Fibroblast of lung (primary cell): Measurements from ENCODE around the gene ANKRD40CL. TPM values are rescaled to one million over a fixed set of nuclear protein-coding genes. Genes with fewer than 3 reads are reported as not detected.

Source experiments
- DNase-seq, 2 donors: peaks; one replicate each; pipeline versions ENCODE4 v3.0.0 to v3.0.0-alpha.2; 2010; ENCODE audit warnings: low read depth in 2 of 2
- H2AFZ ChIP-seq: 2 replicates; pipeline ENCODE4 v1.5.1; 2012; ENCODE audit warnings: low read length, control low read depth, inconsistent platforms
- H3K27ac ChIP-seq: 2 replicates; pipeline ENCODE4 v1.5.1; 2011; ENCODE audit warnings: low read length, control low read depth; ENCODE audit not compliant: insufficient read depth
- H3K27me3 ChIP-seq: 2 replicates; pipeline ENCODE4 v1.5.1; 2011; ENCODE audit warnings: mild to moderate bottlenecking, low read length; ENCODE audit not compliant: control insufficient read depth, insufficient read depth
- H3K36me3 ChIP-seq: 2 replicates; pipeline ENCODE4 v1.5.1; 2011; ENCODE audit warnings: low read length; ENCODE audit not compliant: control insufficient read depth, insufficient read depth
- H3K4me1 ChIP-seq: 2 replicates; pipeline ENCODE4 v1.5.1; 2011; ENCODE audit warnings: low read length; ENCODE audit not compliant: control insufficient read depth, insufficient read depth; ENCODE audit errors: extremely low read depth
- H3K4me2 ChIP-seq: 2 replicates; pipeline ENCODE4 v1.5.1; 2011; ENCODE audit warnings: low read length, control low read depth; ENCODE audit not compliant: insufficient read depth; ENCODE audit errors: extremely low read depth
- H3K4me3 ChIP-seq, 4 experiments: fragments of 200-600 bp in 1 of 4; sonication (generic) in 1 of 4; replicated peaks in 1 of 4; 2 replicates each; pipeline ENCODE4 v1.5.1; 2011 to 2016; ENCODE audit warnings: low read length in 4 of 4, low read depth in 3 of 4, mild to moderate bottlenecking in 3 of 4, control low read depth in 2 of 4, inconsistent platforms in 1 of 4, mixed read lengths in 1 of 4; ENCODE audit not compliant: insufficient read depth in 1 of 4; ENCODE audit errors: control extremely low read depth in 1 of 4
- H3K79me2 ChIP-seq: 2 replicates; pipeline ENCODE4 v1.5.1; 2012; ENCODE audit warnings: mild to moderate bottlenecking, low read length, inconsistent platforms; ENCODE audit not compliant: control insufficient read depth, insufficient read depth
- H3K9ac ChIP-seq: 2 replicates; pipeline ENCODE4 v1.5.1; 2011; ENCODE audit warnings: mild to moderate bottlenecking, low read length, control low read depth; ENCODE audit not compliant: insufficient read depth
- H3K9me3 ChIP-seq: 2 replicates; pipeline ENCODE4 v1.5.1; 2012; ENCODE audit warnings: low read depth, low read length; ENCODE audit not compliant: control insufficient read depth, insufficient read depth
- H4K20me1 ChIP-seq: 2 replicates; pipeline ENCODE4 v1.5.1; 2011; ENCODE audit warnings: low read length; ENCODE audit not compliant: control insufficient read depth, insufficient read depth; ENCODE audit errors: extremely low read depth
- CTCF ChIP-seq, 2 donors: IDR thresholded peaks in 1 of 2; conservative IDR thresholded peaks in 1 of 2; 1 replicate in 1 of 2; 2 replicates in 1 of 2; pipeline ENCODE4 v1.5.1; 2011 to 2012; ENCODE audit warnings: low read length in 2 of 2, control low read depth in 1 of 2, inconsistent platforms in 1 of 2, low read depth in 1 of 2, mild to moderate bottlenecking in 1 of 2
- EZH2 ChIP-seq: IDR thresholded peaks from 2 replicates; pipeline ENCODE4 v1.5.1; 2012; ENCODE audit warnings: low read length, control low read depth, mild to moderate bottlenecking; ENCODE audit errors: missing control alignments
- polyA plus RNA-seq, 2 donors: library from polyadenylated mRNA; depleted of rRNA in 1 of 2; stranded (reverse) in 1 of 2; unstranded in 1 of 2; fragments of >200 nt; gene quantifications; 2 replicates each; pipeline ENCODE4 v1.2.1, GENCODE V29; 2011 to 2012; ENCODE audit warnings: missing spikeins in 1 of 2
- total RNA-seq: library from RNA; depleted of rRNA; stranded (reverse); fragments of >200 nt; gene quantifications from 2 replicates; pipeline ENCODE4 v1.2.1, GENCODE V29; 2014

ANKRD40CL gene
- total and polyA plus RNA-seq, 2 donors (not counting 1 experiment from before 2014, with no cell fraction given), result not detected

- H3K36me3 ChIP-seq, result no peaks in the 10 kb centered on the region
- no peak overlapping the region for H3K4me3 ChIP-seq
- H3K9me3 ChIP-seq, result no peaks in the 10 kb centered on the region
- H3K27me3 ChIP-seq, result no peaks in the 10 kb centered on the region
- no peak overlapping the region for H2AFZ ChIP-seq
- TF ChIP-seq EZH2 (no peak), CTCF (conservative IDR thresholded peaks at IDR 0.05 in 1 of 2, IDR thresholded peaks at IDR 0.05 in 1 of 2; ENCODE audit: low read depth in 1 of 2, low read length in 2 of 2) (no peak)
- no peaks in the 10 kb centered on the region for H4K20me1 ChIP-seq
- no peak for DNase-seq
- H3K79me2 ChIP-seq, result no peaks in the 10 kb centered on the region
- H3K4me1 ChIP-seq, result peaks cover 7% of the 10 kb centered on the region
- no peak overlapping the region for H3K4me2 ChIP-seq
- no peak overlapping the region for H3K27ac ChIP-seq
- no peak overlapping the region for H3K9ac ChIP-seq
These were observed 16.6 kb upstream of the ANKRD40CL start for GRCh38 chr17:50783905-50784304.

- H3K9ac ChIP-seq, result no peak overlapping the region
- H3K4me1 ChIP-seq, result peaks cover 7% of the 10 kb centered on the region
- no peak overlapping the region for H3K4me3 ChIP-seq
- H2AFZ ChIP-seq, result no peak overlapping the region
- H3K36me3 ChIP-seq, result no peaks in the 10 kb centered on the region
- peak; percentile 79 to 85 for DNase-seq
- H4K20me1 ChIP-seq, result no peaks in the 10 kb centered on the region
- H3K9me3 ChIP-seq, result no peaks in the 10 kb centered on the region
- no peaks in the 10 kb centered on the region for H3K27me3 ChIP-seq
- H3K27ac ChIP-seq, result no peak overlapping the region
- no peak overlapping the region for H3K4me2 ChIP-seq
- H3K79me2 ChIP-seq, result no peaks in the 10 kb centered on the region
- TF ChIP-seq CTCF (conservative IDR thresholded peaks at IDR 0.05 in 1 of 2, IDR thresholded peaks at IDR 0.05 in 1 of 2; ENCODE audit: low read depth in 1 of 2, low read length in 2 of 2) (peak; percentile 97 to 98), EZH2 (no peak)
These were observed 15.9 kb upstream of the ANKRD40CL start for GRCh38 chr17:50783193-50783660.

GRCh38 chr17:50781167-50781566, 13.8 kb upstream of the ANKRD40CL start:
- Histone ChIP-seq H3K9ac (peak overlapping the region; percentile 30), H2AFZ (peak overlapping the region; percentile 1), H3K27ac (no peak overlapping the region), H3K9me3 (no peaks in the 10 kb centered on the region), H3K79me2 (no peaks in the 10 kb centered on the region), H3K4me2 (peak overlapping the region; percentile 66), H3K27me3 (no peaks in the 10 kb centered on the region), H3K36me3 (no peaks in the 10 kb centered on the region), H4K20me1 (no peaks in the 10 kb centered on the region), H3K4me3 (peak overlapping the region in 2 of 4 experiments; percentile 1 to 34), H3K4me1 (peaks cover 7% of the 10 kb centered on the region)
- TF ChIP-seq CTCF (conservative IDR thresholded peaks at IDR 0.05 in 1 of 2, IDR thresholded peaks at IDR 0.05 in 1 of 2; ENCODE audit: low read depth in 1 of 2, low read length in 2 of 2) (no peak), EZH2 (no peak)
- no peak for DNase-seq
